ENCODE data around the gene ZSCAN21.

GRCh38 chr7:100088095-100088620 lies 38.6 kb downstream of the ZSCAN21 start:
- TF ChIP-seq SUZ12 (IDR thresholded peaks at IDR 0.05): no peak
- TF ChIP-seq ELF4 (IDR thresholded peaks at IDR 0.05): no peak
- TF ChIP-seq FOXK2 (IDR thresholded peaks at IDR 0.05): no peak
- no peak for TF ChIP-seq L3MBTL2 (conservative IDR thresholded peaks at IDR 0.05)
- no peak for TF ChIP-seq FOXM1 (IDR thresholded peaks at IDR 0.05; ENCODE audit: borderline replicate concordance)
- no peak for TF ChIP-seq BHLHE40 (IDR thresholded peaks at IDR 0.05; ENCODE audit: borderline replicate concordance)
- TF ChIP-seq NFRKB (IDR thresholded peaks at IDR 0.05): no peak

Data from HEK293T (cell line).